Measurements from ENCODE around the gene ZFX. TPM values are rescaled to one million over a fixed set of nuclear protein-coding genes. Genes with fewer than 3 reads are reported as not detected.

ZFX gene
- total RNA-seq, 1 donor from 2014 or later = 33.9 TPM

DNA sequence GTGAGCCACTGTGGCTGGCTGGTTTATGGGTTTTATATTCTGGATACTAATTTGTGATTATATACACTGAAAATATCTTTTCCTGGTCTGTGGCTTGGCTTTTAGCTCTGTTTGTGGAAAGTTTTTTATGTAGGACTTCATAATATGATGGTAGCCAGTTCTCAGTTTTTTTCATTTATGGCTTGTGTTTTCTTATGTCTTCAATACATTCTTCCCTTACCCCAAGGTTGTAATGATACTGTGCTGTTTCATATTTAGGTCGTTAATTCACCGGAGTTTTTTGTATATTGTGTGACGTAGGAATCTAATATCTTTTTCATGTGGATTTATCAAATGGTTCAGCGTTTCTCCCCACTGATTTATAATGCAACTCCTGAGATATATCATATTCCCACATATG is 6.6 kb downstream of the ZFX start:
- no peak overlapping the region for H3K4me3 Mint-ChIP-seq (ENCODE audit: unreplicated experiment)
- H3K36me3 Mint-ChIP-seq (ENCODE audit: unreplicated experiment) = no peaks in the 10 kb centered on the region
- no peak for DNase-seq
- no peak overlapping the region for H3K27ac Mint-ChIP-seq (ENCODE audit: unreplicated experiment)
- H3K9me3 Mint-ChIP-seq (ENCODE audit: unreplicated experiment) = no peaks in the 10 kb centered on the region
- peaks cover 18% of the 10 kb centered on the region for H3K4me1 Mint-ChIP-seq (ENCODE audit: low read depth, unreplicated experiment)
- peaks cover 2% of the 10 kb centered on the region for H3K27me3 Mint-ChIP-seq (ENCODE audit: unreplicated experiment)
- TF ChIP-seq, protein P1, sequence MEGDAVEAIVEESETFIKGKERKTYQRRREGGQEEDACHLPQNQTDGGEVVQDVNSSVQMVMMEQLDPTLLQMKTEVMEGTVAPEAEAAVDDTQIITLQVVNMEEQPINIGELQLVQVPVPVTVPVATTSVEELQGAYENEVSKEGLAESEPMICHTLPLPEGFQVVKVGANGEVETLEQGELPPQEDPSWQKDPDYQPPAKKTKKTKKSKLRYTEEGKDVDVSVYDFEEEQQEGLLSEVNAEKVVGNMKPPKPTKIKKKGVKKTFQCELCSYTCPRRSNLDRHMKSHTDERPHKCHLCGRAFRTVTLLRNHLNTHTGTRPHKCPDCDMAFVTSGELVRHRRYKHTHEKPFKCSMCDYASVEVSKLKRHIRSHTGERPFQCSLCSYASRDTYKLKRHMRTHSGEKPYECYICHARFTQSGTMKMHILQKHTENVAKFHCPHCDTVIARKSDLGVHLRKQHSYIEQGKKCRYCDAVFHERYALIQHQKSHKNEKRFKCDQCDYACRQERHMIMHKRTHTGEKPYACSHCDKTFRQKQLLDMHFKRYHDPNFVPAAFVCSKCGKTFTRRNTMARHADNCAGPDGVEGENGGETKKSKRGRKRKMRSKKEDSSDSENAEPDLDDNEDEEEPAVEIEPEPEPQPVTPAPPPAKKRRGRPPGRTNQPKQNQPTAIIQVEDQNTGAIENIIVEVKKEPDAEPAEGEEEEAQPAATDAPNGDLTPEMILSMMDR (IDR thresholded peaks at IDR 0.05; ENCODE audit: partially characterized antibody, unreplicated experiment) = no peak

DNA sequence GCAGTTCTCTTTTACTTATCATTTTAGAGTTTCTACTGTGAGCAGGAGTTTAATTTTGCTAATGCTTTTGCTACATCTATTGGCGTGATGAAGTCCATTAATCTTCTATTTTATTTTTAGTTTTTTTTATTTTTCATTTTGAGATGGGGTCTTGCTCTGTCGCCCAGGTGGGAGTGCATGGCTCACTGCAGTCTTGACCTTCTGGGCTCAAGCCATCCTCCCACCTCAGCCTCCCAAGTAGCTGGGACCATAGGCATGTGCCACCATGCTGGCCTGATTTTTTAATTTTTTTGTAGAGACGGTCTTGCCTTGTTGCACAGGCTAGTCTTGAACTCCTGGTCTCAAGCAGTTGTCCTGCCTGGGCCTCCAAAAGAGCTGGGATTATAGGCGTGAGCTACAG is 9.4 kb downstream of the ZFX start:
- TF ChIP-seq, protein P1 (IDR thresholded peaks at IDR 0.05; ENCODE audit: partially characterized antibody, unreplicated experiment) = no peak
- Mint-ChIP-seq H3K36me3 (ENCODE audit: unreplicated experiment) (no peaks in the 10 kb centered on the region), H3K4me3 (ENCODE audit: unreplicated experiment) (no peak overlapping the region), H3K9me3 (ENCODE audit: unreplicated experiment) (no peaks in the 10 kb centered on the region), H3K4me1 (ENCODE audit: low read depth, unreplicated experiment) (no peaks in the 10 kb centered on the region), H3K27me3 (ENCODE audit: unreplicated experiment) (no peaks in the 10 kb centered on the region), H3K27ac (ENCODE audit: unreplicated experiment) (no peak overlapping the region)
- DNase-seq = no peak

DNA sequence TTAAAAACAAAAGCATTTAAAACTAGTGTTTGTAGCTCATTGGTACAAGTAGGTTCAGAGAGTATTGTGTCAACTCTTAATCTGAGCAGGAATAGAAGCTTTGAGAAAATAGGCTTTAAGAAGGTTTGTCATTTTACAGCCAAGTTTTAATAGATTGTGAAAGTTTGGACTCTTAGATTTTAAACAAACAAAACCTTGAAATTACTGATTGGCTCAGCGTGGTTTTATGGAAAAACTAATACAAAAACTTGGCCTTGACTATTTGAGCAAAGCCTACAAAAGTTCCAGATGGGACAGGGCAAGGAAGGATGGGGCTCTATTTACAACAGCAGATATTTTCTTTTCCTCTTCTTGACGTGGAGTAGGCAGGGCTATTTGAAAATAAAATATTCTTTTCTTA is 16.5 kb downstream of the ZFX start:
- Mint-ChIP-seq H3K27me3 (ENCODE audit: unreplicated experiment) (no peaks in the 10 kb centered on the region), H3K36me3 (ENCODE audit: unreplicated experiment) (no peaks in the 10 kb centered on the region), H3K27ac (ENCODE audit: unreplicated experiment) (no peak overlapping the region), H3K4me1 (ENCODE audit: low read depth, unreplicated experiment) (peaks cover 16% of the 10 kb centered on the region), H3K4me3 (ENCODE audit: unreplicated experiment) (no peak overlapping the region), H3K9me3 (ENCODE audit: unreplicated experiment) (no peaks in the 10 kb centered on the region)
- TF ChIP-seq, protein P1 (IDR thresholded peaks at IDR 0.05; ENCODE audit: partially characterized antibody, unreplicated experiment) = no peak
- no peak for DNase-seq

DNA sequence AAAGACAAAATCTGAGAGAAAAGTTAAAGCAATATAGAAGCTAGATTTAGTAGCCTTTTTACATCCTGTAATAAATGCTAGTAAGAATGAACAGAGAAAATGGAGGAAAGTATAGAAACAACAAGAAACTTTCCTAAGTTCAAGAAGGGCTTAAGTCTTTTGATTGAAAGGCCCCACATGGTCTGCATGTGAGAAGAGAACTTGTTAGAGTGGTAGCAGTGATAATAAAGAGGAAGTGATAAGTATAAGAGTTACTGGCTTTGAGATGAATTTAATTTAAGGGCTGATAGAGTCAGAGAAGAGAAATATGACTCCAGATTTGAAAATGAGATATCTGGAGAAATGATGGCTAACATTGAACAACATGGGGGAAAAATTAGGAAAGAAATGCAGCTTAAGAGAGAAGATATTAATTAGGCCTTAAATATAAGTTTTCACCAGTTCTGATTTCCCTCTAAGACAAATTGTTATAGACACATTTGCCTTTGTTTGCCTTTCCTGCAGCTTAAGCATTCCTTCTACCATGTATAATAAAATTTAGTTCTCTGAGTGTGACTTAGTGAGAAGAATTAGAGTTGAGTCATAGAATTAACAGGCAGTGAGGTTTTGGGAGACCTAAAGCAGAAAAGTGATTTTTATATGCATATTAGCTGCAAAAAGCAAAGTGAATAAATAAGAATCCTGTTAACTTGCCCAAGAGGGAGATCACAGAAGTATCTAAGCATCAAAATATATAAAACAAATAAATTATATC is 18.4 kb downstream of the ZFX start:
- Mint-ChIP-seq H3K36me3 (ENCODE audit: unreplicated experiment) (no peaks in the 10 kb centered on the region), H3K27ac (ENCODE audit: unreplicated experiment) (no peak overlapping the region), H3K27me3 (ENCODE audit: unreplicated experiment) (no peaks in the 10 kb centered on the region), H3K9me3 (ENCODE audit: unreplicated experiment) (no peaks in the 10 kb centered on the region), H3K4me3 (ENCODE audit: unreplicated experiment) (no peak overlapping the region), H3K4me1 (ENCODE audit: low read depth, unreplicated experiment) (peaks cover 18% of the 10 kb centered on the region)
- DNase-seq = no peak
- TF ChIP-seq, protein P1 (IDR thresholded peaks at IDR 0.05; ENCODE audit: partially characterized antibody, unreplicated experiment) = no peak

DNA sequence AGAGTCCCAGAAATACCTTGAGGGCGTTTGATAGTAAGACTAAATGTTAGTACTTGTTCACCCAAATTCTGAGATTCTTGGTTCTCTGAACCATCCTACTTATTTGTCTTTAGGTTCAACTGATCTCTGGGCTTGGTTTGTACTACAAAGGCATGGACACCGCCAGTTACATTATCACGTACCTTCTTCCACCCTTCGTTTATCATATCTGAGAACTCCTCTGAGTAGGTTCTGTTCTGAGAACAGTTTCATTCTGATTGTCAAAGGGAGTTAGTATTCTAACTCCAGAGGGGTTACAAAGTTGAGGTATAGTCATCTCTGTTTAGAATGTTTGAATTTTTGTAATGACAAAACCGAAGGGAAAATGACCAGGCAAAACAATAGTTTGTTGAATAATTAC is 19.3 kb downstream of the ZFX start:
- DNase-seq = no peak
- no peak overlapping the region for H3K4me3 Mint-ChIP-seq (ENCODE audit: unreplicated experiment)
- no peaks in the 10 kb centered on the region for H3K36me3 Mint-ChIP-seq (ENCODE audit: unreplicated experiment)
- H3K27me3 Mint-ChIP-seq (ENCODE audit: unreplicated experiment) = no peaks in the 10 kb centered on the region
- TF ChIP-seq, protein P1 (IDR thresholded peaks at IDR 0.05; ENCODE audit: partially characterized antibody, unreplicated experiment) = no peak
- no peaks in the 10 kb centered on the region for H3K9me3 Mint-ChIP-seq (ENCODE audit: unreplicated experiment)
- no peak overlapping the region for H3K27ac Mint-ChIP-seq (ENCODE audit: unreplicated experiment)
- H3K4me1 Mint-ChIP-seq (ENCODE audit: low read depth, unreplicated experiment) = peaks cover 18% of the 10 kb centered on the region
